Stimulated activated CD8-positive, alpha-beta memory T cell treated with anti-CD3 and anti-CD28 coated beads, Interleukin-2, amount 100 ng/mL, for 1 hour (primary cell): Measurements from ENCODE around the gene C19orf38.
"Not testable (repeated sequence)": the region's sequence is repeated elsewhere in the genome, so short reads cannot be mapped to it uniquely, and the experiment has no call there.

ENCODE experiments used
- DNase-seq, 2 donors: peaks; one replicate each; pipeline ENCODE4 v3.0.0-alpha.2; 2020; ENCODE audit warnings: low read depth in 2 of 2

C19orf38 gene

DNA sequence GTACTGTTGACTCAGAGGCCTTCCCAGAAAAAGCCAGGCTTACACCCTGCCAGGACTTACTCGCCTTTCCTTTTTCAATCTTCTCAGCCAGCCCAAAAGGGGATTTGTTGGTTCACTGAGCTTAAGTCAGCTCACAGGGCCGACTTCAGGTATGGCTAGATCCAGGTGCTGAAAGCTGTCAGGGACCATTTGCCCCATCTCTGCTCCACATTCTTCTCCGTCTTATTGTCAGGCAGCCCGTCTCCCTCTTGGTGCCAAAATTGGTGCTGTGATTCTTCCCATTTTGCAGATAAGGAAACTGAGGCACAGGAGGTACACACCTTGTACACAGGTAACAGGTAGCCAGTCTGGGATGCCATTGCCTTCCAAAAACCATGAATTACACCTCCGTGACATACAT is 2.4 kb downstream of the C19orf38 start:
- DNase-seq: no peak

DNA sequence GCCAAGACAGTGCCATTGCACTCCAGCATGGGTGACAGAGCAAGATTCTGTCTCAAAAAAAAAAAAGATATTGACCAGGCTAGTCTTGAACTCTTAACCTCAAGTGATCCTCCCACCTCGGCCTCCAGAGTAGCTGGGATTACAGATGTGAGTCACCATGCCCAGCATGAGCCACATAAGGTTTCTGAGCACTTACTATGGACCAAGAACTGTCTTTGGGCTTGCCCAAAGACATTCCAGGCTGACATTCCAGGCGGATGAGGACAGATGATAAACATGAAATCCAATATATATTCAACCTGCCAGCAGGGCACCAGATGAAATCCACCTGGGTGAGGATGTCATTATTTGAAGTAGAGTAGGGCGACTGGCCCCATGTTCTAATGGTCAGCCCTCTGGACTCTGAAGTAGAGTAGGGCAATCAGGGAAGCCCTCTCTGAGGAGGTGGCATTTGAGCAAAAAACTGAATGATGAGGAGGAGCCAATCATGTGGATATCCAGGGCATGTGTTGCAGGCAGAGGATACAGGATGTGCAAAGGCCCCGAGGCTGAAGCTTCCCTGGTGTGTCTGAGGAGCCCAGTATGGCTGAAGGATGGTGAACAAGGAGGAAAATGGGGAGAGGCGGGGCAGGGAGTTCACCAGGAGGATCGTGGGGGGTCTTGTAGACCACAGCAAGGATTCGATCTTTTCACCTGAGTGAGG is 4.0 kb downstream of the C19orf38 start:
- DNase-seq: no peak

DNA sequence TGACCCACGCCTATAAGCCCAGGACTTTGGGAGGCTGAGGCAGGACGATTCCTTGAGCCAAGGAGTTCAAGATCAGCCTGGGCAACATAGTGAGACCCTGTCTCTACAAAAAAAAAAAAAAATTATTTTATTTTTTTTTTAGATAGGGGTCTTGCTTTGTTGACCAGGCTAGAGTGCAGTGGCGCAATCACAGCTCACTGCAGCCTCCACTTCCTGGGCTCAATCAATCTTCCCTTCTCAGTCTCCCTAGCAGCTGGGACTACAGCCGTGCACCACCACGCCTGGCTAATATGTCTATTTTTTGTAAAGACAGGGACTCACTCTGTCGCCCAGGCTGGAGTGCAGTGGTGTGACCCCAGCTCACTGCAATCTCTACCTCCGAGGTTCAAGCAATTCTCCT is 4.7 kb downstream of the C19orf38 start:
- DNase-seq: no peak

DNA sequence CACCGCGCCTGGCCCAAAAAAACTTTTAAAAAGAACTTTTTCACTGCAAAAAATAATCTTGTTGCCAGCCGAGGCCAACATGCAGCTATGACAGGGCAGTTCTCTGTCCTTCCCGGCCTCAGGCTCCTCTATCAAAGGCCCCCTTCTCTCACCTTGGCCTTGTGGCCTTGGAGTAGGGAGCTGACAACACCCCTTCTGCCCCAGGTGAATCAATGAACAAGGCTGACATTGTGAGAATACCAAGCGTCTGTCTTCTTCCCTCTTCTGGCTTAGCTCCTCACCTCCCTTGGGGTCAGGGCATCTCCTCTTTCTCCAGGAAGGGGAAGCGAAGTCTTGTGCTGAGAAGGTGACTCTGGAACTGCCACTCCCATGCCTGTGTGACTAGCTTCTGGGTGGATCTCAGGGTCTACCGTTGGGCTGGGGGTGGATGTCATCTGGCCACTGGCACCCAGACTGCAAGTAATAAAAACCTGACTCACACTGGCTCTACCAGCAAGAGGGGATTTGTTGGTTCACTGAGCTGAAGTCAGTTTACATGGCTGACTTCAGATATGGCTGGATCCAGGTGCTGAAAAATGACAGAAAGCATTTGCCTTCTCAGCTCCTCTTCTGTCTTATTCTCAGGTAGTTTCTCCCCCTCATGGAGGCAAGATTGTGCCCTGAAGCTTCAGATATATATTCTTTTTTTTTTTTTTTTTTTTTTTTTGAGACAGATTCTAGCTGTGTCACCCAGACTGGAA is 6.3 kb downstream of the C19orf38 start:
- no peak for DNase-seq

DNA sequence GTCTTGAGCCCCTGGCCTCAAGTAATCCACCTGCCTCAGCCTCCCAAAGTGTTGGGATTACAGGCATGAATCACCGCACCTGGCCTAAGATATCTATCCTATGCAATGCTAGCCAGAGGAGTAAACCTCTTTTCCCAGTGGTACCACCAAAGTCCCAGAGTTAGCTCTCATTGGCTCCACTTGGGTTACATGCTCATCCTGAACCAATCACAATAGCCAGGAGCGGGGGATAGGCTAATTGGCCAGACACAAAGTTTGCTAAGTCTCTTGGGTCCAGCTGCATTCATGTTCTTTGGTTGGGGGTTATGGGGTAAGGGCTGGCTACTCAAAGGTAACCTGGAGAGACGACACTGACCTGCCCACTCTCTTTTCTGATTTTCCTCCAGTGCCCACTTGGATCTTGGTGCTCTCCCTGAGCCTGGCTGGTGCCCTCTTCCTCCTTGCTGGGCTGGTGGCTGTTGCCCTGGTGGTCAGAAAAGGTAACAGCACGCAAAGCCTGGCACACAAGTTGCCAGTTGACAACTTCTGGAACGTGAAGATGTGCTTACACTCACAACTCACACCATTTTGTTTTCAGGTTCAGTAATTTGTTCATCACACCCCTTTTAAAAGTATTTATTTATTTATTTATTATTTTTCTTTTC is 7.8 kb downstream of the C19orf38 start:
- no peak for DNase-seq

DNA sequence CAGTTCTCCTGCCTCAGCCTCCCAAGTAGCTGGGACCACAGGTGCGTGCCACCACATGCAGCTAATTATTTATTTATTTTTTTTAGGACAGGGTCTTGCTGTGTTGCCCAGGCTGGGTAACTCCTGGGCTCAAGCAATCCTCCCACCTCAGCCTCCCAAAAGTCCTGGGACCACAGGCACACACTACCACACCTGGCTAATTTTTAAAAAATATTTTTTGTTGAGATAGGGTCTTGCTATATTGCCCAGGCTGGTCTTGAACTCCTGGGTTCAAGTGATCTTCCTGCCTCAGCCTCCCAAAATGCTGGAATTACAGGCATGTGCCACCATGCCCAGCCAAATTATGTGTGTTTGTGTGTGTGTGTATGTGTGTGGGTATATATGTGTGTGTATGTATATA is 8.7 kb downstream of the C19orf38 start:
- not testable (repeated sequence) for DNase-seq

DNA sequence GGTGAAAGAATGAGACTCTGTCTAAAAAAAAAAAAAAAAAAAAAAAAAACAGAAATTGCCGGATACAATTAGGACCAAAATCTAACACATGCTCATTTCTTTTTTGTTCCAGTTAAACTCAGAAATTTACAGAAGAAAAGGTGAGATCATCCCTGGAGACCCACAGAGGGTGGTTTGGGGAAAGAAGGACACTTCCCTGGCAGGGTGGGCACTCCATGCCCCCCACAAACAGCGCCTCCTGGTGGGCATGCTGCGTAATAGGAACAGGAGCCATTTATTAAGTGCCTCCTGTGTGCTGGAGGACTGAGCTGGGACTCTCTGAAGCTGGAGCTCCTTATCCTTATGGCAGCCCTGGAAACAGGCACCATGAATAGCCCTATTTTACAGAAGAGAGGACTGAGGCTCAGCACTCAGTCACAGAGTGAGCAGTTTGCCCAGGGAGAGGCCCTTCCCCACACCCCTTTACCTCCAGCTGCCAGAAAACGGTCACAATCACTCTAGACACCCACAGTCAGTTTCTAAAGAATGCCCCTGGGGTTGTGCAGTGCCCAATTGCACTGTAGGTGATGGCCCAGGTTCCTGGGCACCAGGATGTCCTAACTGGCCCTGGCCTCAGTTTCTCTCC is 10.1 kb downstream of the C19orf38 start:
- no peak for DNase-seq

DNA sequence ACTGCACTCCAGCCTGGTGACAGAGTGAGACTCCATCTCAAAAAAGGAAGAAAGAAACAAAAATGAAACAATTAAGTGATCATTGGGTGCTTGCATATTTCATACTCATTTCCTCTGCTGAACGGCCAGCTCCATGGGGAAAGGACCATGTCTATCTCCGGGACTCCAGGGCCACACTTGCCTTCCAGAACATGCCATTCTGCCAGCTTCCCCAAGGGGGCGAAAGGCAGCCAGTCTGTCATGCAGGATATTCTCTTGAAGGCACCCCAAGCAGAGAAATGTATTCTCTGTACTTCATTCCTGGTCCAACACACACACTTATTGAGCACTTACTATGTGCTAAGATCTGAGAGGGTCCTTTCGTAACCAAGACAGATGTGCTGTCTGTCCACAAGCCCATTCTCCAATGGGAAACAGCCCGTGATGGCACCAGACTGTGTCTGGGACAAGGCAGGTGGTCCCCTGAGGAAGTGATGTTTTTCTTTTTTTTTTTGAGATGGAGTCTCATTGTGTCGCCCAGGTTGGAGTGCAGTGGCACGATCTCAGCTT is 13.0 kb downstream of the C19orf38 start:
- no peak for DNase-seq

DNA sequence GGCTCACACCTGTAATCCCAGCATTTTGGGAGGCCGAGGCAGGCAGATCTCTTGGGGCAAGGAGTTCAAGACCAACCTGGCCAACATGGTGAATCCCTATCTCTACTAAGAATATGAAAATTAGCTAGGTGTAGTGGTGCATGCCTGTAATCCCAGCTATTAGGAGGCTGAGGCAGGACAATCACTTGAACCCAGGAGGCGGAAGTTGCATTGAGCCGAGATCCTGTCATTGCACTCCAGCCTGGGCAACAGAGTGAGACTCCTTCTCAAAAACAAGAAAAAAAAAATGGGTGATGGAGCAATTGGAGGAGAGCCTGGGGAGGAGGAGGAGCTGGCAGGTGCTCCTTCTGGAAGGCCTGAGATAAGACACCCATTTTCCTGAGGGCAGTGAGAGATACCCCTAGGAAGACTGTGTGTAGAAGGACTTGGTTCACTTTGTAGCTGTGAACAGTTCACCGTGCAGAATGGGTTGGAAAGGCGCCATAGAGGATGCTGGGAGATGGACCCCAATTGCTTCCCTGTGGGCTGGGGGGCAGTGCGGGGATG is 14.4 kb downstream of the C19orf38 start:
- no peak for DNase-seq

DNA sequence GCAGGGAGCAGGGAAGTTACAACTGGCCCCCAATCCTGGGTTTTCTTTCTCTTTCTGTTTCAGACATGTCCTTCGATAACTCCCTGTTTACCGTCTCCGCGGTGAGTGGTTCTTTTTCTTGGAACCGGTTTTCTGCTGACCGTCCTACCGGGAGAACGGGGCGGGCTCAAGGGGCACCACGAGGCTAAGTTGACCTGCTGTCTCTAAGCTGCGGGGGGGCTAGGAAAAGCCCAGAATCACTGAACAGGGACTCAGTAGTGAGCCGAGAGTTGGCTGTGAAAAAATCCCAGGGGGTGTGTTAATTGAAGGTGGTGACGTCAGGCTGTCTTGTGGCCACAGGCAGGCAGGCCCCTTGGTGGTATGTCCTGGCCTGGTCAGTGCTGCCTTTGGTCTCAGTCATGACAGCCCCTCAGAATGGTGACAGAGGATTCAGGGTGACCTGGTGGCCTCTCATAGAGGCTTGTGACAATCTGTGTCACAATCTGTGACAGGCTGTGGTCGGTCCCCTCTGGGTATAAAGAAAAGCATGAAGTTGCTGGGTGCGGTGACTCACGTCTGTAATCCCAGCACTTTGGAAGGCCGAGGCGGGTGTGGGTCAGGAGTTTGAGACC is 15.0 kb downstream of the C19orf38 start:
- DNase-seq: no peak

DNA sequence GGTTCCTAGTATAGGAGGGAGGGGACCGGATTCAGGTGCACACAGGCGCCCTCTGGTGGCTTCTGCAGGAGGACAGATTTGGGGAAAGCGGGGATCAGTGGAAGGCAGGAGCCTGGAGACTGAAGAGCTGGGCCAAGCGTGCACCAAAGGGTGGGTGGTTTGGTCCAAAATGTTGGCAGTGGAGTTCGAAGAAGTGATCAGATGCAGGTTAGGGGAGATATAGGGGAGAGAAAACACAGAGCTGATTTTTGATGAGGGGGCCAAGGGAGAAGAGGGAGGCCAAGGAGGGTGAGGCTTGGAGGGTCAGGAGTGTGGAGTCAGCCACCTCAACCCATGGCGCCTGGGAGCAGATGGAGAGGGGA is 16.3 kb downstream of the C19orf38 start:
- peak; percentile 48 to 65 for DNase-seq

DNA sequence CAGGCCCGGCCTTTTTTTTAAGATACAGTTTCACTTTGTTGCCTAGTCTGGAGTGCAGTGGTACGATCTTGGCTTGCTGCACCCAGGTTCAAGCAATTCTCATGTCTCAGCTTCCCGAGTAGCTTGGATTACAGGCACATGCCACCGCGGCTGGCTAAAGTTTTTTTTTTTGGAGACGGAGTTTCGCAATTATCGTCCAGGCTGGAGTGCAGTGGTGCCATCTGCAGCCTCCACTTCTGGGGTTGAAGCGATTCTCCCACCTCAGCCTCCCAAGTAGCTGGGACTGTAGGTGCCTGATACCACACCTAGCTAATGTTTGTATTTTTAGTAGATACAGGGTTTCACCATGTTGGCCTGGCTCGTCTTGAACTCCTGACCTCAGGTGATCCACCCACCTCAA is 18.3 kb downstream of the C19orf38 start:
- no peak for DNase-seq

DNA sequence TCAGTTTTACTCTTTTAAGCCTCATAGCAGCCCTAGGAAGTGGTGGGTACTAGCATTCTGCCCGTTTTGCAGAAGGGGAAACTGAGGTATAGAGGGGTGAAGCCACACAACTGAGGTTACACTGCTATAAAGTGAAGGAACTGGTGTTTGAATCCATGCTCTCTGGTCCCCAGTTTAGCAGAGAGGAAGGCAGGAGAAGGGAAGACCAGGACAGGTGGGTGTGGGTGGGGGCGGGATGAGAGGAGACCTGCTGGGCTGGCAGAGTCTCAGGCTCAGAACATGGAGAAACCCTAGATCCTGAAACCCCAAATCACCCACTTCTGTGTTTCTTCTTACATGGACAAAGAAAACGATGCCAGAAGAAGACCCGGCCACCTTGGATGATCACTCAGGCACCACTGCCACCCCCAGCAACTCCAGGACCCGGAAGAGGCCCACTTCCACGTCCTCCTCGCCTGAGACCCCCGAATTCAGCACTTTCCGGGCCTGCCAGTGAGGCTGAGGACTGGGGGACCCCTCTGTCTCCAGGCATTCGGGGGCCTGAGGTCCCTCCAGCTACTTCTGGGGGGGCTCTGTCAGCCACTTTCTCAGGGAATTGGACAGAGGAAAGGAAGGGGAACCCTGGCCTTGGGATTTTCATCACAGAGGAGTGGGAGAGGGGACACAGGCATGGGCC is 20.8 kb downstream of the C19orf38 start:
- DNase-seq: no peak

DNA sequence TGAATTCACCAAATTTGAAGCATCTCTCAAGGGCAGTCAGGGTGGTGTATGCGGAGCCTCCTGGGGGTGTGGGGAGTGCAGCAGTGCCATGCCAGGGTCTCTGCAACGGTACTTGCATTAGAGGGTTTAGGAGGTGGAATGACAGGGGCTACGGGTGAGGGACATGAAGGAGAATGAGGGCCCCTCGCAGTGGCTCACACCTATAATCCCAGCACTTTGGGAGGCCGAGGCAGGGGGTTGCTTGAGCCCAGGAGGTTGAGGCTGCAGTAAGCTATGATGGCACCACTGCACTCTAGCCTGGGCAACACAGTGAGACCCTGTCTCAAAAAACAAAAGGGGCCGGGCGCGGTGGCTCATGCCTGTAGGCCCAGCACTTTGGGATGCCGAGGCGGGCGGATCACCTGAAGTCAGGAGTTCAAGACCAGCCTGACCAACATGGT is 21.7 kb downstream of the C19orf38 start:
- DNase-seq: not testable (repeated sequence)

DNA sequence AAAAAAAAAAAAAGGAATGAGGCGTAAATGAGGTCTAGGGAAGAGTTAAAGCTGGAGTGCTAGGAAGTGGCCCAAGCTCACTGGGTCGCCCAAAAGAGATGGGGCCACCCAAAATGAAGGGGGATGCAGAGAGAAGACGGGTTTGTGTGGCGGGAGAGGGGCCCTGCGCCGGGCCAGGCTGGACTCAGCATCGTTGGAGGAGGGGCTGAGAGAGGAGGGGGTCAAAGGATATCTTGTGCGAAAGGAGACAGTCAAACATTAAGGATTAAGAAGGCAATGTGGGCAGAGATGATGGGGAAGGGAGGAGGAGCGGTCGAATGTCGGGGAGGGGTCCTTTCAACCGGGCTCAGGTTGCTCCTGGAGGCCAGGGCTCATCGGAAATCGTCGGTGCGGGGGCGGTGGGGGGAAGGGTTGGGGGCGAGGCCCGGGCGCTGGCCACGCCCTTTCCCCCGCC is 22.3 kb downstream of the C19orf38 start:
- DNase-seq: no peak

DNA sequence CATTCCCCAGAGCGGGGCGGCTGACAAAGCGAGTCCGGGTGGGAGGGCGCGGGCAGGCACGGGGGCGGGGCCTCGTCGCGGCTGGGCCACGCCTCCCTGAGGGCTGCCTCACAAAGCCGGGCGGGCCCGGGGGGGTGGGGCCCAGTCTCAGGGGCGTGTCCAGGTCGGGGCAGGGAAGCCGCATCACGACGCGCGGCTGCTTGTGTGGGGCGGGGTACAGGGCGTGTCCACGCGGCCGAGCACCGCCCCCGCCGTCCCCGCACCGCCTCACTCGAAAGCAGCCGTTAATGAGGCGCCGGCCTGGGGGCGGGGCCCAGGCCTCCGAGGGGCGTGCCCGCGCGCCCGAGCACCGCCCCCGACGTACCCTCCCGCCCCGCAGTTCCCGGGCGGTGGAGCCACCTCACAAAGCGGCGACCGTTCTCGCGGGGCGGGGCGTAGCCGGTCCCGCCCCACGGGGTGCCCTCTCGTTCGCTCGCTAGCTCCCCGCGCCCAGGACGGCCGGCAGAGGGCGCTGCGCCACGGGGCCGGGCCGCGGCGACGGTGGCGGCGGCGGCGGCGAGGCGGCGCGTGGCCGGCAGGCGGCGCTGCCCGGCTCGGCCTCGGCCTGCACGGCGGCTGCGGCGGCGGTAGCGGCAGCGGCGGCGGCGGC is 22.9 kb downstream of the C19orf38 start, which contains the start of gene CARM1:
CARM1 (plus strand) TSS at position 599 of the 649 bp plus-strand sequence. CDS start 150 bp downstream, outside the sequence.
- peak; percentile 97 to 98 for DNase-seq

DNA sequence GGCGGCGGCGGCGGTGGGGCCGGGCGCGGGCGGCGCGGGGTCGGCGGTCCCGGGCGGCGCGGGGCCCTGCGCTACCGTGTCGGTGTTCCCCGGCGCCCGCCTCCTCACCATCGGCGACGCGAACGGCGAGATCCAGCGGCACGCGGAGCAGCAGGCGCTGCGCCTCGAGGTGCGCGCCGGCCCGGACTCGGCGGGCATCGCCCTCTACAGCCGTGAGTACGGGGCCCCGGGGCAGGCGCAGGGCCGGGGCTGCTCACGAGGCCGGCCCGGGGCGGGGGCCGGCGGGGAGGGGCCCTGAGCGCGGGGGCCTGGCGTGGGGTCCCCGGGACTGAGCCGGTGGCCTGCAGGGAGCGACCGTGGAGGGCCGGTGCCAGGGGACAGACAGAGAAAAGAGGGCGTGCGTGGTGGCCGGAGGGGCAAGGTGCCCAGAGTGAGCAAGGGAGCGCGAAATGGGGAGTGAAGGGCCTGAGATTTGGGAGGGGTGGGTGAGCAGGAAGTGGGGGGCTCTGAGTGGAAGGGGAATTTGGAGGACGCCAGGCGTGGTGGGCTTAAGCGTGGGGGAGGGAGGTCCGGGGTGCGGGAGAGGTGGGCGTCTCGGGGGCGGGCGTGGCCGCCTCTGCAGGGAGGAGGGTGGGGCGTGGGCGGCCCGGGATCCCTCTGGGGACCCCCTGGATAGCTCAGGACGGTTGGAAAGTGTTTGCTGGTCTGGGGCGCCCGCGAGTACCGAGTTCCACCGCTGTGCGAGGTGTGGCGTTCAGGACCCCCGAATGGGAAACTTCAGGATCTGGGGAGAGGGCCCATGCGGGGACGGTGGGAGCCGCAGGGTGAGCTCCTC is 23.7 kb downstream of the C19orf38 start:
- no peak for DNase-seq

DNA sequence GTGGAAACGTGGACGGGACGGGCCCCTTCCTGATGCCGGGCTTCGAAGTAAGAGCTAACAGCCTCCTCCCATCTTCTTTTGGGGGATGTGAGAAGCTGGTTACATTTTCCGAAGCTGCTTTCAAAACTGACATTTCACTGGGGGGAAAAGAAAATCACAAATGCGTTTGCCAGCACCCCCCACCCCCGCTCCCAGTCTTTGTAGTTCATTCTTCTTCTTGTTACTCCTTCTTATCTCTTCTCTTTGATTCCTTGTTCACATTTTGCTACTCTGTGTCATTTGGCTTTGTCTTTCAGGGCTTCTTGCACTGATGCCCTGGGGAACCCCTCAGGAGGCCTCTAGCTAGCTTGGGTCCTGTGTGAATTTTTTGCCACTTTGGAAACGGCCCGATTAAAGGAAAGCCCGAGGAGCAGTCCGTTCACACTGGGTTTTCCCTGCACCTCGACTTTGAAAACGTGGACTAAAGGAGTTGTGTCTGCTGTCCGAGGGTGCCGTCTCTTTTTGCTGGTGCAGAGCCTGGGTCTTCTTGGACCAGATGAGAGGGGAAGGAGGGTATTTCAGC is 24.4 kb downstream of the C19orf38 start:
- no peak for DNase-seq

DNA sequence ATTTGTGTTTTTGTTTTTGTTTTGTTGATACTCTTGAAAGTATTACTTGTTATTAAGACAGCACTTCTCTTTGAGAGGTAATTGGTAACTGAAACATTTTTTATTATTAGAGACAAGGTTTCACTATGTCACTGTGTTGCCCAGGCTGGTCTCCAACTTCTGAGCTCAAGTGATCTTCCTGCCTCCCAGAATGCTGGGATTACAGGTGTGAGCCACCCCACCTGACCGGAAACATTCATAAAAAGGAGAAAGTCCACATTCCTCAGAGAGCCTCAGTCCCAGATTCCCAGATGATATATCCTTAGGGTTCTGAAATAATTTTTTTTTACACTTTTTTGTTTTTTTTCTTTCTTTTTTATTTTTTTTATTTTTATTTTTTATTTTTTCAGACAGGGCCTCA is 25.8 kb downstream of the C19orf38 start:
- DNase-seq: no peak
